Neutrophil (primary cell): Measurements from ENCODE around the gene PDE4D.

Source experiments
- H3K27ac ChIP-seq: fragments of 200-600 bp; sonication (generic); 2 replicates; pipeline ENCODE4 v1.5.1; 2016; ENCODE audit warnings: mild to moderate bottlenecking, moderate library complexity
- H3K27me3 ChIP-seq: fragments of 200-600 bp; sonication (generic); 2 replicates; pipeline ENCODE4 v1.6.0; 2016; ENCODE audit warnings: mild to moderate bottlenecking
- H3K36me3 ChIP-seq: fragments of 200-600 bp; sonication (generic); 2 replicates; pipeline ENCODE4 v1.5.1; 2017
- H3K4me1 ChIP-seq, 2 experiments: fragments of 200-600 bp in 1 of 2; sonication (generic) in 1 of 2; 1 replicate in 1 of 2; 2 replicates in 1 of 2; pipeline versions ENCODE4 v1.5.1 to v1.6.1; 2013 to 2016; ENCODE audit warnings: low read depth in 1 of 2, low read length in 1 of 2, mild to moderate bottlenecking in 1 of 2, moderate library complexity in 1 of 2; ENCODE audit not compliant: control insufficient read depth in 1 of 2, insufficient read depth in 1 of 2
- H3K4me3 ChIP-seq, 2 experiments: fragments of 200-600 bp in 1 of 2; sonication (generic) in 1 of 2; 1 replicate in 1 of 2; 2 replicates in 1 of 2; pipeline ENCODE4 v1.5.1; 2013 to 2016; ENCODE audit warnings: low read depth in 1 of 2, low read length in 1 of 2, mild to moderate bottlenecking in 1 of 2, moderate library complexity in 1 of 2
- H3K9me3 ChIP-seq: fragments of 200-600 bp; sonication (generic); 2 replicates; pipeline ENCODE4 v1.5.1; 2016
- TF ChIP-seq, protein P1 (sequence below): fragments of 200-600 bp; sonication (generic); IDR thresholded peaks from 2 replicates; pipeline ENCODE4 v1.5.1; 2016; ENCODE audit warnings: antibody characterized with exemption

Gene PDE4D

GRCh38 chr5:59640411-59640810 lies 253.1 kb downstream of the PDE4D start:
- H3K27me3 ChIP-seq = no peaks in the 10 kb centered on the region
- TF ChIP-seq, protein P1, sequence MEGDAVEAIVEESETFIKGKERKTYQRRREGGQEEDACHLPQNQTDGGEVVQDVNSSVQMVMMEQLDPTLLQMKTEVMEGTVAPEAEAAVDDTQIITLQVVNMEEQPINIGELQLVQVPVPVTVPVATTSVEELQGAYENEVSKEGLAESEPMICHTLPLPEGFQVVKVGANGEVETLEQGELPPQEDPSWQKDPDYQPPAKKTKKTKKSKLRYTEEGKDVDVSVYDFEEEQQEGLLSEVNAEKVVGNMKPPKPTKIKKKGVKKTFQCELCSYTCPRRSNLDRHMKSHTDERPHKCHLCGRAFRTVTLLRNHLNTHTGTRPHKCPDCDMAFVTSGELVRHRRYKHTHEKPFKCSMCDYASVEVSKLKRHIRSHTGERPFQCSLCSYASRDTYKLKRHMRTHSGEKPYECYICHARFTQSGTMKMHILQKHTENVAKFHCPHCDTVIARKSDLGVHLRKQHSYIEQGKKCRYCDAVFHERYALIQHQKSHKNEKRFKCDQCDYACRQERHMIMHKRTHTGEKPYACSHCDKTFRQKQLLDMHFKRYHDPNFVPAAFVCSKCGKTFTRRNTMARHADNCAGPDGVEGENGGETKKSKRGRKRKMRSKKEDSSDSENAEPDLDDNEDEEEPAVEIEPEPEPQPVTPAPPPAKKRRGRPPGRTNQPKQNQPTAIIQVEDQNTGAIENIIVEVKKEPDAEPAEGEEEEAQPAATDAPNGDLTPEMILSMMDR = no peak
- no peak overlapping the region for H3K27ac ChIP-seq
- no peaks in the 10 kb centered on the region for H3K36me3 ChIP-seq
- H3K9me3 ChIP-seq = no peaks in the 10 kb centered on the region
- peaks cover 7 to 8% of the 10 kb centered on the region in 2 experiments for H3K4me1 ChIP-seq
- no peak overlapping the region for H3K4me3 ChIP-seq

DNA sequence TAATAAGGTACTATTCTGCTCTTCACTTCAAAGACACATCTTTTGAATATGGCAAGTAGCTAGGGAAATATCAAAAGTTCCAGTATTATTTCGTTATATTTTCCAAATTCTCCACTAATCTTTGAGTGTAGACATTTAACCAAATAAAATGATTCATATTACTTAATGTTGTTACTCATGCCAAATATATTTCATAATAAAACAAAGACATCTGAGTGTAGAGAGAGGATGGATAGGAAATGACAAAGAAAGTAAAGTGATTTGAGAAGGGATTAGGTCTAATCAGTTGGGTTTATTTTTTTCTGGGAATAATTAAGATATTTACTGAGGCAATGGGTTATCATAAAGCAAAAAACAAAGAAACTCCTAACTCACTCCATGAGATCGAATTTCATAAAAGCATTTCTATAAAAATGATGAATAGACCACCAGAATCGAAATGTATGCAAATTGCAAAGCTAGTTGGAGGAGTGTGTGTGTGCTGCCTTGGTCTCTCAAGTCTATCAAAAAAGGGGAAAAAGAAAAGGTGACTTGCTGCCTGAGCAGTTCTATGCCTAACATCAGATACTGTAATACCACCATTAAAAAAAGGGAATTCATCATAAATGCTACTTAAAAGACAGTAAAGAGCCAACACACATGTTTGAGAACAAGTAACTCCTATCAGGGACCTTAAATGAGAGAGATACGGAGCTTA lies 255.5 kb downstream of the PDE4D start:
- Histone ChIP-seq H3K4me1 (no peaks in the 10 kb centered on the region), H3K27ac (no peak overlapping the region), H3K4me3 (no peak overlapping the region), H3K9me3 (no peaks in the 10 kb centered on the region), H3K27me3 (no peaks in the 10 kb centered on the region), H3K36me3 (no peaks in the 10 kb centered on the region)
- TF ChIP-seq, protein P1 = no peak

DNA sequence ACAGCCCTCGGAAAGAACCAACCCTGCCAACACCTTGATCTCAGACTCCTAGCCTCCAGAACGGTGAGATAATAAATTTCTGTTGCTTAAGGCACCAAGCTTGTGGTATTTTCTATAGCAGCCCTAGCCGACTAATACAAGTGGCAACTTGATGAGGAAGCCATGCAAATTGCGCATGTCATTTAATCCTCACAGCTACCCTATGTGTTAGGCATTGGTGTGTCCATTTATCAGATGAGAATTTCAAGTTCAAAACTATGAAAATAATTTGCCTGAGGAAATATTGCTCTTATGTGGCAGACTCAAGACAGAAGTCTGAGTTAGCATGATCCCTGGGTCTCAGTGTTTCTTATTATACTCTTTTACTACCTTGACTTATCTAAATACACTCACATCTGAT lies 264.0 kb downstream of the PDE4D start:
- Histone ChIP-seq H3K27me3 (no peaks in the 10 kb centered on the region), H3K4me3 (no peak overlapping the region), H3K27ac (no peak overlapping the region), H3K9me3 (peaks cover 7% of the 10 kb centered on the region), H3K36me3 (no peaks in the 10 kb centered on the region), H3K4me1 (no peaks in the 10 kb centered on the region)
- TF ChIP-seq, protein P1 = no peak

- TF ChIP-seq, protein P1 = no peak
- H3K4me3 ChIP-seq = no peak overlapping the region
- no peaks in the 10 kb centered on the region for H3K27me3 ChIP-seq
- H3K9me3 ChIP-seq = peaks cover 7% of the 10 kb centered on the region
- no peaks in the 10 kb centered on the region for H3K4me1 ChIP-seq
- H3K27ac ChIP-seq = no peak overlapping the region
- no peaks in the 10 kb centered on the region for H3K36me3 ChIP-seq
Measured at GRCh38 chr5:59628062-59628828, 265.3 kb downstream of the PDE4D start.

DNA sequence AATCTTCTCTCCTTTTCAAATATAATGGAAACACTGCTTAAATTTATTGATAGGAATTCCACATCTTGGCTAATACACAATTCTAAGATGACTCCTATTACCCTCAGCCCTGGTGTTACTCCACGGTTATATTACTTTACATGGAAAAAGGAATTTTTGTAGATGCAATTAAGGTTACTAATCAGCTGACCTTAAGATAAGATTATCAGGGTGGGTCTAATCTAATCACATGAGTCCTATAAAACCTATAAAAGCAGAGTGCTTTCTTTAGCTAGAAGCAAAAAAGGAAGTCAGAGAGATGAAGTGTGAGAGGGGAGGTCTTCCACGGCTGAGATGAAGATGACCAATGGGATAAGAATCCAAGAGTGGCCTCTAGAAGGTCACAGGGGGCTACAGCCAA lies 268.6 kb downstream of the PDE4D start:
- TF ChIP-seq, protein P1 = no peak
- Histone ChIP-seq H3K4me3 (no peak overlapping the region), H3K27ac (no peak overlapping the region)

More for the DNA sequence above, 268.6 kb downstream of the PDE4D start:
- no peaks in the 10 kb centered on the region for H3K36me3 ChIP-seq
- H3K9me3 ChIP-seq = peaks cover 7% of the 10 kb centered on the region
- no peaks in the 10 kb centered on the region for H3K4me1 ChIP-seq
- H3K27me3 ChIP-seq = no peaks in the 10 kb centered on the region
